Measurements from ENCODE around the gene KLHL12.
"Not testable (repeated sequence)": the region's sequence is repeated elsewhere in the genome, so short reads cannot be mapped to it uniquely, and the experiment has no call there.

Gene KLHL12

DNA sequence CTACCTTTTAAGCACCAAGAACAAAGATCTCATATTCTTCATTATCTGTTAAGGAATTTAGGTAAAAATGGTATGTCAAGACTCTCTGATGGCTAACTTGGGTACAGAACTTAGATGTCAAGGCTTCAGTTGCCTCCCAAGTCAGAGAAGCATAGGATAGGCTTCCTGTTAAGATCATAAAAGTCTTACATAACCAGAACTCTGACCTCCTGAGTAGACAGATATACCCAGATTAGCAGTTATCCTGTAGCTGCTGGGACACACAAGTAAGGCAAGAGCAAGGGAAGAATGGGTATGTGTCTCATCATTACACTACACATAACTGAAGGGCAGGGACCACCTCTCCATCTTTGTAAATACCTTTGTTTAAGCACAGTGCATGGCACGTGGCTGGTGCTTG is 15.4 kb upstream of the KLHL12 start:
- TF ChIP-seq, protein P1, sequence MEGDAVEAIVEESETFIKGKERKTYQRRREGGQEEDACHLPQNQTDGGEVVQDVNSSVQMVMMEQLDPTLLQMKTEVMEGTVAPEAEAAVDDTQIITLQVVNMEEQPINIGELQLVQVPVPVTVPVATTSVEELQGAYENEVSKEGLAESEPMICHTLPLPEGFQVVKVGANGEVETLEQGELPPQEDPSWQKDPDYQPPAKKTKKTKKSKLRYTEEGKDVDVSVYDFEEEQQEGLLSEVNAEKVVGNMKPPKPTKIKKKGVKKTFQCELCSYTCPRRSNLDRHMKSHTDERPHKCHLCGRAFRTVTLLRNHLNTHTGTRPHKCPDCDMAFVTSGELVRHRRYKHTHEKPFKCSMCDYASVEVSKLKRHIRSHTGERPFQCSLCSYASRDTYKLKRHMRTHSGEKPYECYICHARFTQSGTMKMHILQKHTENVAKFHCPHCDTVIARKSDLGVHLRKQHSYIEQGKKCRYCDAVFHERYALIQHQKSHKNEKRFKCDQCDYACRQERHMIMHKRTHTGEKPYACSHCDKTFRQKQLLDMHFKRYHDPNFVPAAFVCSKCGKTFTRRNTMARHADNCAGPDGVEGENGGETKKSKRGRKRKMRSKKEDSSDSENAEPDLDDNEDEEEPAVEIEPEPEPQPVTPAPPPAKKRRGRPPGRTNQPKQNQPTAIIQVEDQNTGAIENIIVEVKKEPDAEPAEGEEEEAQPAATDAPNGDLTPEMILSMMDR (IDR thresholded peaks at IDR 0.05; ENCODE audit: poor library complexity, severe bottlenecking): no peak
- H3K36me3 ChIP-seq (ENCODE audit: low read depth): peaks cover 70% of the 10 kb centered on the region
- DNase-seq (ENCODE audit: low spot score) (no peak), ATAC-seq (ENCODE audit: low read depth) (no peak)
- no peak overlapping the region for H3K27ac ChIP-seq (ENCODE audit: poor library complexity, severe bottlenecking)
- H3K27me3 ChIP-seq (ENCODE audit: insufficient read depth, poor library complexity, severe bottlenecking): no peaks in the 10 kb centered on the region
- no peaks in the 10 kb centered on the region for H3K4me1 ChIP-seq (ENCODE audit: insufficient read depth, poor library complexity, severe bottlenecking)
- no peaks in the 10 kb centered on the region for H3K9me3 ChIP-seq (ENCODE audit: severe bottlenecking)
- no peak overlapping the region for H3K4me3 ChIP-seq (ENCODE audit: severe bottlenecking)

DNA sequence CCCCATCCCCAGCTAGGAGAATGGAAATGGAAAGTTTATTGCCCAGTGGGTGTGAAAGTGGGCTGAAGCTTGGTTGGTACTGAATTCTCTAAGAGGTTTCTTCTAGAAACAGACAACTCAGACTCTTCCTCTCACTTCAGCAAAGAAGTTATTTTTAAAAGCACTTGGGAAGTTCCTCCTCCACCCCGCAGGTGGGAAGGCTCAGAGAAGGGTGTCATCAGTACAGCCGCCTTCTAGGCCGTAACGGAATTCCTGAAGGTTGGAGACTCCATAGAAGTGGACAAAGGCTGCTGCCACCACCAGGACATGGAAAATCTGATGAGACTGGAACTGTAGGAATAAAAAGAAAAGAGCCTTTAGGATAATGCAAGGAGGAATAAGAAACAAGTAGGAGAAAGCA is 14.3 kb upstream of the KLHL12 start:
- no peaks in the 10 kb centered on the region for H3K27me3 ChIP-seq (ENCODE audit: insufficient read depth, poor library complexity, severe bottlenecking)
- H3K9me3 ChIP-seq (ENCODE audit: severe bottlenecking): no peaks in the 10 kb centered on the region
- no peak overlapping the region for H3K27ac ChIP-seq (ENCODE audit: poor library complexity, severe bottlenecking)
- DNase-seq (ENCODE audit: low spot score): no peak
- H3K36me3 ChIP-seq (ENCODE audit: low read depth): peaks cover 60% of the 10 kb centered on the region
- H3K4me1 ChIP-seq (ENCODE audit: insufficient read depth, poor library complexity, severe bottlenecking): no peaks in the 10 kb centered on the region
- H3K4me3 ChIP-seq (ENCODE audit: severe bottlenecking): no peak overlapping the region
- ATAC-seq (ENCODE audit: low read depth): no peak
- TF ChIP-seq, protein P1 (IDR thresholded peaks at IDR 0.05; ENCODE audit: poor library complexity, severe bottlenecking): no peak

DNA sequence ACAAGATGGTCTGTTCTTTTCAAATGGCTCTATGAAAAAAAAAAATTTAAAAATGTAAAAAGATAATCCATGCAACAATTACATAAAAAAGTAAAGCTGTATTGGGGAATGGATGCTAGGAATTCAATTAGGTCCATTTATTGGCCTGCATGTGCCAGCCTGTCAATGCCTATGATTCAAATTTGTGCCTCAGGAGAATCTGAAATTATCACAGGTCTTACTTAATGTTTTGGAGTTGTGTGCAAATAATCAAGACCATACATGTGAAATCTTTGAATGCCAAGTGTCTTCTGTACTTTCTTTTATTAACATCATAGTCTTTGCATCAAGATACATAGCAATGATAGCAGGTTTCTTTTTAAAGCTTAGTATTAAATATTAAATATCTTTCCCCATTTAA is 13.5 kb upstream of the KLHL12 start:
- Histone ChIP-seq H3K9me3 (ENCODE audit: severe bottlenecking) (no peaks in the 10 kb centered on the region), H3K4me3 (ENCODE audit: severe bottlenecking) (no peak overlapping the region), H3K4me1 (ENCODE audit: insufficient read depth, poor library complexity, severe bottlenecking) (no peaks in the 10 kb centered on the region), H3K36me3 (ENCODE audit: low read depth) (peaks cover 51% of the 10 kb centered on the region), H3K27ac (ENCODE audit: poor library complexity, severe bottlenecking) (no peak overlapping the region), H3K27me3 (ENCODE audit: insufficient read depth, poor library complexity, severe bottlenecking) (no peaks in the 10 kb centered on the region)
- no peak for ATAC-seq (ENCODE audit: low read depth)
- no peak for DNase-seq (ENCODE audit: low spot score)
- TF ChIP-seq, protein P1 (IDR thresholded peaks at IDR 0.05; ENCODE audit: poor library complexity, severe bottlenecking): no peak

DNA sequence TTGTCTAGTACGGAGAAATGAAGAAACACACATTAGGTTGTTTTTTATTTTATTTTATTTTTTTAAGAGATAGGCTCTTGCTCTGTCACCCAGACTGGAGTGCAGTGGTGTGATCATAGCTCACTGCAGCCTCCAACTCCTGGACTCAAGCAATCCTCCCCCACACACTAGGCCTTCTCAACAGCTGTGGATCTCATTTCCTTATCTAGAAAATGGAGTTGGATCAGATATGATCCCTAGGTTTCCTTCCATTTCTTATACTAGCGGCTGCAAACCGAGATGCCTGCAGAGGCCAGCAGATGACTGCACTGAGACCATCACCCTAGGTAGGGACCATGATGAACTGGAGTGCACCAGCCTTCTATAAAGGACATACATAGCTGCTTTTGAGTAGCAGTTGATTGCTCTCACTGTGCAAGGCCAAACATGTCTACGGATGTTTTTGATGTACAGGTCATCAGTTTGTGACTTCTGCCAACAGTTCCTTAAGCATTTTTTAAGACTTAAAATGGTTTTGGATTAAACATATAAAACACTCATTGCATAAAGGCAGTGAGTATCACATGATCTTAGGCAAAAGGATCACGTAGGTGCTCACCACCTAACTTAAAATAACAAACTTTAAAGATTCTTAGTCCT is 11.4 kb upstream of the KLHL12 start:
- ATAC-seq (ENCODE audit: low read depth) (peak; percentile 35; the same call in 1 of the 3 replicates), DNase-seq (ENCODE audit: low spot score) (no peak)
- H3K36me3 ChIP-seq (ENCODE audit: low read depth): peaks cover 30% of the 10 kb centered on the region
- no peaks in the 10 kb centered on the region for H3K9me3 ChIP-seq (ENCODE audit: severe bottlenecking)
- H3K4me1 ChIP-seq (ENCODE audit: insufficient read depth, poor library complexity, severe bottlenecking): no peaks in the 10 kb centered on the region
- H3K27me3 ChIP-seq (ENCODE audit: insufficient read depth, poor library complexity, severe bottlenecking): no peaks in the 10 kb centered on the region
- TF ChIP-seq, protein P1 (IDR thresholded peaks at IDR 0.05; ENCODE audit: poor library complexity, severe bottlenecking): no peak
- no peak overlapping the region for H3K4me3 ChIP-seq (ENCODE audit: severe bottlenecking)
- no peak overlapping the region for H3K27ac ChIP-seq (ENCODE audit: poor library complexity, severe bottlenecking)

DNA sequence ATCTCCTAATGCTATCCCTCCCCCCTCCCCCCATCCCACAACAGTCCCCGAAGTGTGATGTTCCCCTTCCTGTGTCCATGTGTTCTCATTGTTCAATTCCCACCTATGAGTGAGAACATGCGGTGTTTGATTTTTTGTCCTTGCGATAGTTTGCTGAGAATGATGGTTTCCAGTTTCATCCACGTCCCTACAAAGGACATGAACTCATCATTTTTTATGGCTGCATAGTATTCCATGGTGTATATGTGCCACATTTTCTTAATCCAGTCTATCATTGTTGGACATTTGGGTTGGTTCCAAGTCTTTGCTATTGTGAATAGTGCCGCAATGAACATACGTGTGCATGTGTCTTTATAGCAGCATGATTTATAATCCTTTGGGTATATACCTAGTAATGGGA is 9.4 kb upstream of the KLHL12 start:
- H3K27me3 ChIP-seq (ENCODE audit: insufficient read depth, poor library complexity, severe bottlenecking); DNase-seq (ENCODE audit: low spot score); ATAC-seq (ENCODE audit: low read depth); H3K4me3 ChIP-seq (ENCODE audit: severe bottlenecking); H3K4me1 ChIP-seq (ENCODE audit: insufficient read depth, poor library complexity, severe bottlenecking); H3K9me3 ChIP-seq (ENCODE audit: severe bottlenecking); H3K27ac ChIP-seq (ENCODE audit: poor library complexity, severe bottlenecking): not testable (repeated sequence)
- peaks cover 12% of the 10 kb centered on the region for H3K36me3 ChIP-seq (ENCODE audit: low read depth)
